T-helper 9 cell (primary cell): ENCODE results near the gene NOXO1.
"Not testable (repeated sequence)": the region's sequence is repeated elsewhere in the genome, so short reads cannot be mapped to it uniquely, and the experiment has no call there.

Experiments used
- DNase-seq: peaks from one replicate; pipeline ENCODE4 v3.0.0-alpha.2; 2020

The NOXO1 gene

GRCh38 chr16:1940273-1941161 lies 40.8 kb downstream of the NOXO1 start:
- DNase-seq = no peak

- not testable (repeated sequence) for DNase-seq
These were observed 41.4 kb downstream of the NOXO1 start for GRCh38 chr16:1939833-1940232.

DNA sequence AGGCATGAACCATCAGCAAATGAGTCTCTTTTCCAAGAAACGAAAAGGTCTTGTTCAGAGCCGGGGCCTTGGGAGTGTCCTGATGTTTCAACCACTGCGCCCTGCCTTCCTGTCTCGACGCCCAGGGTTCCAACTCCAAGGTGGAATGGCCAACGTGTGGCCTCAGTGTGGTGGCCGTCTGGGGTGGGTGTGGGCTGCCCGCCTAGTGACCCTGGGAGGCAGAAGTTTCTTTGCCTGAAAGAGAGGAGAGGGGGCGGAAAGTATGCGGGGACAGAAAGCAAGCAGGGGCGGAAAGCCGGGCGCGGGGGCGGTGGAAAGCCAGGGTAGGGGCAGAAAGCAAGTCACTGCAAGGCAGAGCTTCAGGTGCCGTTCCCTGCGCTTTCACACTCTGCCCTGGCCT lies 42.4 kb downstream of the NOXO1 start:
- no peak for DNase-seq

DNA sequence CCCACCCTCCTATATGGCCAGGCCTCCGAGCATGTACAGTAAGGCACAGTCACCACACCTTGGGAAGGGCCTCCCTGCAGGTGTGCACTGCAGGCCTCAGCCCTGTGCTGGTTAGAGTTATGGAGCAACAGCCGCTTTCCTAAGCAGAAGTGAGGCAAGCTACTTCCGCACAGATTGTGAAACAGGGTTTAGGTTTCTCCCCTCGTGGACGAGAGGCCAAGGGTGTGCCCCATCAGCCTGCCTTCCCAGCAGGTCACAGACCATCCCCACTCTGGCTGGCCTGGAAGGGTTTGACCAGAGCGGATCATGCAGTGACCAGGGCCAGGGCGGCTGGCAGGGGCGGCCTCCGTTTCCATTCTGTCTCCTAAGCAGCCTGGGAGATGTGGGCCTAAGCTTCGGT lies 43.0 kb downstream of the NOXO1 start:
- DNase-seq = no peak

- DNase-seq = no peak
These were observed 44.3 kb downstream of the NOXO1 start for GRCh38 chr16:1936945-1937479.

GRCh38 chr16:1933097-1933661 lies 48.1 kb downstream of the NOXO1 start:
- DNase-seq = no peak

GRCh38 chr16:1932050-1933028 lies 48.9 kb downstream of the NOXO1 start:
- no peak for DNase-seq

- no peak for DNase-seq
These were observed 50.9 kb downstream of the NOXO1 start for GRCh38 chr16:1930338-1930720.

GRCh38 chr16:1929578-1930337 lies 51.5 kb downstream of the NOXO1 start:
- DNase-seq = peak; percentile 95

- DNase-seq = no peak
These were observed 52.2 kb downstream of the NOXO1 start for GRCh38 chr16:1929105-1929504.
